Stimulated activated CD4-positive, alpha-beta T cell treated with anti-CD3 and anti-CD28 coated beads, TNF-alpha, amount 100 ng/mL, for 48 hours (primary cell): Measurements from ENCODE around the gene G6PC1.
"Not testable (repeated sequence)": the region's sequence is repeated elsewhere in the genome, so short reads cannot be mapped to it uniquely, and the experiment has no call there.

Experiments used
- DNase-seq, 3 donors: peaks; one replicate each; pipeline ENCODE4 v3.0.0-alpha.2; 2020; ENCODE audit warnings: low read depth in 3 of 3

Gene G6PC1

DNA sequence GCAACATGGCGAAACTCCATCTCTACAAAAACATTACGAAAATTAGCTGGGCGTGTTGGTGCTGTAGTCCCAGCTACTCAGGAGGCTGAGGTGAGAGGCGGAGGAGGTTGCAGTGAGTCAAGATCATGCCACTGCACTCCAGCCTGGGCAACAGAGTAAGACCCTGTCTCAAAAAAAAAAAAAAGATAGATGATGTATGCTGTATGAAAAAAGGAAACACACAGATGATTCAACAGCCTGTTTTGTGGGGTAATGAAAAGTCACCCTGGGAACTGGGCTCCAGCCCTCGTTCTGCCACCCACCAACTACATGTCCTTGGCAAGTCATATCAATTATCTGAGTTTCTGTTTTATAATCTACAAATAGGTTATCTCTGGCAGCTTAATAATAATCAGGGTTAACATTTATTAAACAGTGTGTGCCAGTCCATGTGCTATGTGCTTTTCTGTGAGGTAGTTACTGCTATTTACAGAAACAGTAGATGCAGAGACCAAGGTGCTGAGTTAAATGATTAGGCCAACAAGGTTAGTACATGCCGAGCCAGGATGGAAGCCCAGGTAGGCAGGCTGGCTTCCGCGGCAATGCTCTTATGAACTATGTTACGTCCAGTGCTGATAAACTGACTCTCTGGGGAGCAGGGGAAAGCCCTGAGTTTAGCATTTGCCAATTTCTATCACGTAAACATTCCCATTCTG lies 1.1 kb downstream of the G6PC1 start:
- no peak for DNase-seq

DNA sequence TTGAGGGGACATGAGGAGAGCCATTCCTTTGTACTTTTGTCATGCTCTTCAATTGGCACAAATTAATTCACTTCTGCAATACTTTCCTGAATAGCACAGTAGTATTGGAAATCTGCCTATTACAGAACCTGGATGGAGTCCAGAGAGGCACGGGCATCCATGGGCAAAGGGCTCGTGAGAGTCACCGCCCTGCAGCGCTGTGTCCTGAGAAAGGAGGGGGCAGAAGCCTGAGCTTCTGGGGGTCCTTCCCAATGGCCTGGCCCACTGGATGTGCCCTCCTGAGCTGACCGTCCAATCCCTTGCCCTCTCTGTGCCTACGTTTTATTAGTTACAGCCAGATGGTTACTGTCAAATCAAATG lies 3.5 kb downstream of the G6PC1 start:
- no peak for DNase-seq

DNA sequence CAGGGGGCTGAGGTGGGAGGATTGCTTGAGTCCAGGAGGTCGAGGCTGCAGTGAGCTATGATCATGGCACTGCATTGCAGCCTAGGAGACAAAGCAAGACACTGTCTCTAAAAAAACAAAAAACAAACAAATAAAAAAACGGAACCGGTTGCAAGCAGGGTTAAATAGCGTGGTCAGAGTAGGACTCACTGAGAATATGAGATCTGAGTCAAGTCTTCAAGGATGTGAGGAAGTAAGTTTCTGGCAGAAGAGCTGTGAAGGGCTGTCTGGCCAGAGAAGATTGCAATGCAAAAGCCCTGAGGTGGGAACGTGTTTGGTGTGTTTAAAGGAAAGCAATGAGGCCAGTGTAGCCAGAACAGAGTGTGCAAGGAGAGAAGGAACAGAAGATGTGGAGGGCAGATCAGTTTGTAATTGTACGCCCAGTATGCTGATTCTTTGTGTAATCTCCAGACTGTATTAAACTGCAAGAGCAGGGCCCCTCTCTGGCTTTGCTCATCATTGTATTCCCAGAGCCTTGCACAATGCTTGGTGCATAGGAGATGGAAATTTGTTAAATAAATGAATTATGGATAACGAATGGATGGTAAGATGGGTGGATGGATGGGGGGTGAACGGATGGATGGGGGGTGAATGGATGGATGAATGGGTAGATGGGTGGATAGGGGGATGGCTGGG lies 6.3 kb downstream of the G6PC1 start:
- DNase-seq = no peak

DNA sequence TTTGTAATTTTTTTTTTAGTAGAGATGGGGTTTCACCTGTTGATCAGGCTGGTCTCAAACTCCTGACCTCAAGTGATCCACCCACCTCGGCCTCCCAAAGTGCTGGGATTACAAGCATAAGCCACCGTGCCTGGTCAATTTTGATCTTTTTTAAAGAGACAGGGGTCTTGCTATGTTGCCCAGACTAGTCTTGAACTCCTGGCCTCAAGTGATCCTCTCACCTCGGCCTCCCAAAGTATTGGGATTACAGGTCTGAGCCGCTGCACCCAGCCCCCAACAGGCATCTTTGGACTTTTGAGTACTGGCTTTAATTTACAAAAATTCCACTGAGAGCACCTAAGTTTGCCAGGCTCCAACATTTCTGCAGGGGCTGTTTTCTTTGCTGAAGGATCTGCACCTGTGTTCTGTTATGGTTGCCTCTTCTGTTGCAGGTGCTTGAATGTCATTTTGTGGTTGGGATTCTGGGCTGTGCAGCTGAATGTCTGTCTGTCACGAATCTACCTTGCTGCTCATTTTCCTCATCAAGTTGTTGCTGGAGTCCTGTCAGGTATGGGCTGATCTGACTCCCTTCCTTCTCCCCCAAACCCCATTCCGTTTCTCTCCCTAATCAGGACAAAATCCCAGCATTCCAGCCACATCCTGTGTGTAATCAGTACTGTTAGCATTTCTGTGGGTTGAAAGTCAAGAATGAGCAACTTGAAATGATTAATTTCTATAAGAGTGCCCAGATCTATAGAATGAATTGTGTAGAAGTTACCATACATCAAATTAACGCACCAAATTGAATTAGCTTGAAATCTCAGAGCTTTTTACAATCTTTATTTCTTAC lies 8.5 kb downstream of the G6PC1 start:
- DNase-seq = no peak

DNA sequence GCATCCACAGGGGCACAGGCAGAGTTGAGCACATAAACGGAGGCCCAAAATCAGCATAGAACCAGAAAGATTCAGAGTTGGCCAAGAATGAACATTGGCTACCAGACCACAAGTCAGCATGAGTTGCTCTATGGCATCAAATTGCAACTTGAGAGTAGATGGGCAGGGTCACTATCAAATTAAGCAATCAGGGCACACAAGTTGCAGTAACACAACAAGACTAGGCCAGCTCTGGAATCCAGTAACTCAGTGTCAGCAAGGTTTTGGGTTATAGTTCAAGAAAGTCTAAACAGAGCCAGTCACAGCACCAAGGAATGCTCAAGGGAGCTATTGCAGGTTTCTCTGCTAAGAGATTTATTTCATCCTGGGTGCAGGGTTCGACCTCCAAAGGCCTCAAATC lies 12.9 kb downstream of the G6PC1 start:
- DNase-seq = no peak

DNA sequence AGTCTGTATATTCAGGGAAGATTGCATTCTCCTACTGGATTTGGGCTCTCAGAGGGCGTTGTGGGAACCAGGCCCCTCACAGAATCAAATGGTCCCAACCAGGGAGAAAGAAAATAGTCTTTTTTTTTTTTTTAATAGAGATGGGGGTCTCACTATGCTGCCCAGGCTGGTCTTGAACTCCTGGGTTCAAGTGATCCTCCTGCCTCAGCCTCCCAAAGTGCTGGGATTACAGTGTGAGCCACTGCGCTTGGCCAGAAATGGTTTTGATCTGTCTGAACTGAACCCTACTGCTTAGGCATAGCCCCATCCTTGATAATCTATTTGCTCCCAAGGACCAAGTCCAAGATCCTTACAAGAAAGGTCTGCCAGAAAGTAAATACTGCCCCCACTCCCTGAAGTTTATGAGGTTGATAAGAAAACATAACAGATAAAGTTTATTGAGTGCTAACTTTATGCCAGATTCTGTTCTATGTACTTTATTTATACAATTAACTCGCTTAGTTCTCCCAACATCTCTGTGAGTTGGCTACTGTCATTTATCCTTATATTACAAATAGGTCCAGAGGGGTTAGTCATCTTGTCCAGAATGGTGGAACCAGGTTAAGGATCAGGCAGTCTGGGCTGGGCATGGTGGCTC lies 13.5 kb downstream of the G6PC1 start:
- DNase-seq = no peak

DNA sequence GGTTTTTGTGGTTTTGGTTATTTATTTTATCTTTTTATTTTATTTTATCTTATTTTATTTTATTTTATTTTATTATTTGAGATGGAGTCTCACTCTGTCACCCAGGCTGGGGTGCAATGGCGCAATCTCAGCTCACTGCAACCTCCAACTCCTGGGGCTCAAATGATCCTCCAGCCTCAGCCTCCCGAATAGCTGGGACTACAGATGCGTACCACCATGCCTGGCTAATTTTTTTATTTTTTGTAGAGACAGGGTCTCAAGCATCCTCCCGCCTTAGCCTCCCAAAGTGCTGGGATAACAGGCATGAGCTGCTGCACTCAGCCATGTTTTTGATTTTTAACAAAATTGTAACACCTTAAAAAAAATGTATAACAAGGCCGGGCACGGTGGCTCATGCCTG lies 14.7 kb downstream of the G6PC1 start:
- not testable (repeated sequence) for DNase-seq

DNA sequence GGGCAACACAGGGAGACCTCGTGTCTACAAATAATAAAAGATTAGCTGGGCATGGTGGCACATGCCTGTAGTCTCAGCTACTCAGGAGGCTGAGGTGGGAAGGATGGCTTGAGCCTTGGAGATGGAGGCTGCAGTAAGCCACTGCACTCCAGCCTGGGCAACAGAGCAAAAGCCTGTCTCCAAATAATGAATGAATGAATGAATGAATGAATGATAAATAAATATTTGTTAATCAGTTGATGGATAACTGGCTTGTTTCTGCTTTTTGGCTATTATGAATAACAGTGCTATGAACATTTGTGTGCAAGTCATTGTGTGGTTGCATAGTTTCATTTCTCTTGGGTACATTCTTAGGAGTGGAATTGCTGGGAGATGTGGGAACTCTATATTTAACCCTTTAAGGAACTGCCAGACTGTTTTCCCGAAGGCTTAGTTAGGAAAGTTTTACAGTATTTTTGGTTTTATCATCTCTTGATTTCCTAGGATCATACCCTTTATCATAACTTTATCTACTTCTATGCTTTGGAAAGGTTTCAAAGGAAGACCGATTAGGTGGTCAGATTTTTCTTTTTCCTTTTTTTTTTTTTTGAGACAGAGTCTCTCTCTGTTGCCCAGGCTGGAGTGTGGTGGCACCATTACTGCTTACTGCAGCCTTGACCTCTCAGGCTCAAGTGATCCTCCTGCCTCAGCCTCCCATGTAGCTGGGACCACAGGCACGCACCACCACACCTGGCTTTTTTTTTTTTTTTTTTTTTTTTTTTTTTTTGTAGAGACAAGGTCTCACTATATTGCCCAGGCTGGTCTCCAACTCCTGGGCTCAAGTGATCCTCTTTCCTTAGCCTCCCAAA lies 16.0 kb downstream of the G6PC1 start:
- DNase-seq = not testable (repeated sequence)

DNA sequence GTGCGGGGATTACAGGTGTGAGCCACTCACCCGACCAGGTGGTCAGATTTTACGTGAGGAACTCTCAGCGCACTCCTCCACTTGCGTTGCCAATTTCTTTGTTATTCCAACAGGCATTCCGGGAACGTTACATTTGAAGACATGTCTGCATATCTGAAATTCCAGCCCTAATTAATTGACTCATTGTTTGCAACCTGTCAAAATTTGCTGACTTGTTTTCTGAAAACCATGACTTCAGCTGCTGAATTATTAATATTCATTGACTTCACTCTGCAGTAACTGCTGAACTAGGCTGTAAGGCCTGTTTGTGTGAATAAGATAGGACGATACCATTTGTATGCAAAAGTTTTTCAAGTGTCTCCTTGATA lies 16.6 kb downstream of the G6PC1 start:
- no peak for DNase-seq

DNA sequence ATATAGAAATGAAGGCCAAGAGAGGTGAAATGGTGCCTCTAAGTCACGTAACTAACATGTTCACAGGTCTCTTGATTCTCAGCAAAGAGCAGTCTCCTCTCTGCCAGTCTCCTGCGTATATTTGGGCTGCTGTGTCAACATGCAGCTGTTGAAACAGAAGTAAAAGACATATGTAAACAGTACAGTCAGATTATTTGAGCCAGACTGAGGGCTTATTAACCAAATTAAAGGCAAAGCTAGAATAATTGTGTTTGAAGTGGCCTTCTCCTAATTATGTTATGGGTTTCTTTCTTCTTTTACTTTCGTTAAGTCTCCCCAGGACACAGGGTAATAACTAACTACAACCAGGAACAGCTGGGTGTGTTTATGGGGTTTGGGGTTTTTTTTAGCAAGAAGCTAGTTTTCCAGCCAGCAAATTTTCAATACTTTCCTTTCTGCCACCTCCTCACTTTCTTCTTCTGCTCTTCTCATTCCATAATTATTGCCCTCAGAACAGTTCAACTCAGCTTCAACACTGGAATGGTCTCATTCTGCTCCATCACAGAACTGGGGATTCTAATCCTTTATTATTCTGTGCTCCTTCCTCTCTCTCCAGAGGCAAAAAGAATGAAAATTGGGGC lies 18.4 kb downstream of the G6PC1 start:
- no peak for DNase-seq

DNA sequence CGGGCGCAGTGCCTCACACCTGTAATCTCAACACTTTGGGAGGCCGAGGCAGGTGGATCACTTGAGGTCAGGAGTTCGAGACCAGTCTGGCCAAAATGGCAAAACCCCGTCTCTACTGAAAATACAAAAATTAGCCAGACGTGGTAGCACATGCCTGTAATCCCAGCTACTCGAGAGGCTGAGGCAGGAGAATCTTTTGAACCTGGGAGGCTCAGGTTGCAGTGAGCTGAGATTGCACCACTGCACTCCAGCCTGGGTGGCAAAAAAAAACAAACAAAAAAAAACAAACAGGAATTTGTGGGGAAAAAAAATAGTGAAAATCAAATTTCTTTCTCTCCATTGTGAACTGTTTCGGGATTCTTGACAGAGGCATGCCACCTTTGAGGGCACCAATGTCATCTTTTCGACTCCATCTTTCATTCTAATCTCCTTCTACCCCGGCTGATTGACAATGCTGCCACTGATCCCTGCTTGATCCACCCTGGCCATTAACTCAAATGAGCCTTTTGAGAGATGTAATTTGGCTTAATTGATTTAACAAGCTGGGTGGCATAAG lies 19.0 kb downstream of the G6PC1 start:
- DNase-seq = not testable (repeated sequence)

DNA sequence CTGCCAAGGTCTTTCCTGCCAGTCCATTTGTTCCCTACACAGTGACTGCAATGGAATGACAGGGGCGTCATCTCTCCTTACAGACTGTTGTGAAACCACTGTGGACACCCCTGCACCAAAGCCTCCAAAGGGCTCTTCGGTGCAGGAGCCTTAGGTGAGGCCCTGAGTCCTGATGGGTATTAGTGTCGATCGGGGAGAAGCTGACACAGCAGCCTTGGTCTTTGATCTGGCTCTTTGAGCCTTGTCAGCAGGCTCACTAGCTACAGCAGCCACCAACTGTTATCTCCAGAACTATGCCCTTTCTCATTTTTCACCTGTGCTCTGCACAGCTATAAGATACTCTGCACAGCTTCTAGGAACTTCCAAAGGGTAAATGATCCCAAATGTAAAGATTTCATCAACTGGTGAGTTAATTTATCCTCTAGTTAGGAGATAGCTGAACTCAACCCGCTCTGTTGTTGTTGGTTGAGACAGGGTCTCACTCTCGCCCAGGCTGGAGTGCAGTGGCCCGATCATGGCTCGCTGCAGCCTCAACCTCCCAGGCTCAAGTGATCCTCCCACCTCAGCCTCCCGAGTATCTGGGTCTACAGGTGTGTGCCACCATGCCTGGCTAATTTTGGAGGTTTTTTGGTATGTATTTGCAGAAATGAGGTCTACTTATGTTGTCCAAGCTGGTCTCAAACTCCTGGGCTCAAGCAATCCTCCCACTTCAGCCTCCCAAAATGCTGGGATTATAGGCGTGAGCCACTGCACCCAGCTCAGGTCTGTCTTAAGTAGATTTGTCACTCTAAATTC lies 19.7 kb downstream of the G6PC1 start:
- DNase-seq = no peak

DNA sequence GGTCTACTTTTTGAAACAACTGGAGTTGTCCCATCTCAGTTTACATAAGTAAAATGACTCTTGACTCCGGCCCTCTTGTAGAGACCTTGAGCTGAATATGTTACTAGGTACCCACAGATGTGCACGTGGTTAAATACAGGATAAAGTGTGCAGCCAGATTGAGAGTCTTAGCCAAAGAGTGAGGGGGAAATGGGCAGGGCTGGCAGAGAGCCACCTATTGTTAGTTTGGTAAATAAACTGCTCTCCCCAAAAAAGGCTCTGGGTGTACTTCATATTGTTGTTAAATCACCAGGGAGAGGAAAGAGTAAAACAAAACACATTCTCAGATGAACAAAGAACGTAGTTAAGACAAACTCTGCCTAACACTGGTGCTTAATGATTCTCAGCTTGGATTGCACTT lies 20.3 kb downstream of the G6PC1 start:
- no peak for DNase-seq

DNA sequence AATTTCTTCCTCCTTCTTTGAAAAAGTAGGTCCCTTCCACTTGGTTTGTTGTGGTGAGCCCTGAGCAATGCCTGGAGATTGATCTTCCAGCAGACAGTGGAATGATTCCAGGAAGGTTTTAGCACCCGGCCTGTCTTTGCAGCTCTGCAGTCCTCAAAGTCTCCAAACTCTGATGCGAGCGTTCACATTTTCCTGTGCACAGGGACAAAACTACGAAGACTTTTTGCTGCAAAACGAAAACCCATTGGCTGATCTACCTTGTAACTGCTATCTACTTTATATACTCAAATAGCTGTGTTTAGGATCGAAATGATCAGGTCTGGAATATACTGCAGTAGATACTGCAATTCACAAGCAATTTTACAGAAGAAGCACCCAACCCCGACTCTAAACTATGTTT lies 21.7 kb downstream of the G6PC1 start:
- DNase-seq = no peak

DNA sequence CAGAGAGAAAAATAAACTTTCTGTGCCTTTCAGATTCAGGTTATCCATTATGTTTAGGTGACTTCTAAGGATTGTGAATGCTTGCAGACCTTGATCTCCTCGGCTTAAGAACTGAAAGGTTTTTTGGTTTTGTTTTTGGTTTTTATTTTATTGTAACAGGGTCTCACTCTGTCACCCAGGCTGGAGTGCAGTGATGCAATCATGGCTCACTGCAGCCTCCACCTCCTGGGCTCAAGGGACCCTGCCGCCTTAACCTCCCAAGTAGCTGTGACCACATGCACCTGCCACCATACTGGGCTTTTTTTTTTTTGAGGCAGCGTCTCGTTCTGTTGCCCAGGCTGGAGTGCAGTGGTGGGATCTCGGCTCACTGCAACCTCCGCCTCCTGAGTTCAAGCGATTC lies 22.9 kb downstream of the G6PC1 start:
- DNase-seq = not testable (repeated sequence)

DNA sequence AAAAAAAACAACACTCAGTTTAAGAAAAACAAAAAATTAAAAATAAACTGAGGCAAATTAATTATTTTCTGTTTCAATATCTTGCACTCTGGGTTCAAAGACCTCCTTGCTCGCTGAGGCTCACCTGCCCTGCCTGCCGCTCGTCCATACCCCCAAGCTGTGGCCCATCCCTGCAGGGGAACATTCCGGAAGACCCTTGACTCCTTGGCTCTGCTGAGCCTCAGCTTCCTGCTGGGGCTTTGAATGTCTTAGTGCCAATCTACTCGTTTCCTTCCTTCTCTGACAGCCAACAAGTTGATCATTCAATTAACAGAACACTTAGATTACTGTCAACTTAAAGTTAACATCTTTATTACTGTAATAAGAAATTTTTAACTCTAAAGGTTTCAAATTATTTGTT lies 24.3 kb downstream of the G6PC1 start:
- no peak for DNase-seq

DNA sequence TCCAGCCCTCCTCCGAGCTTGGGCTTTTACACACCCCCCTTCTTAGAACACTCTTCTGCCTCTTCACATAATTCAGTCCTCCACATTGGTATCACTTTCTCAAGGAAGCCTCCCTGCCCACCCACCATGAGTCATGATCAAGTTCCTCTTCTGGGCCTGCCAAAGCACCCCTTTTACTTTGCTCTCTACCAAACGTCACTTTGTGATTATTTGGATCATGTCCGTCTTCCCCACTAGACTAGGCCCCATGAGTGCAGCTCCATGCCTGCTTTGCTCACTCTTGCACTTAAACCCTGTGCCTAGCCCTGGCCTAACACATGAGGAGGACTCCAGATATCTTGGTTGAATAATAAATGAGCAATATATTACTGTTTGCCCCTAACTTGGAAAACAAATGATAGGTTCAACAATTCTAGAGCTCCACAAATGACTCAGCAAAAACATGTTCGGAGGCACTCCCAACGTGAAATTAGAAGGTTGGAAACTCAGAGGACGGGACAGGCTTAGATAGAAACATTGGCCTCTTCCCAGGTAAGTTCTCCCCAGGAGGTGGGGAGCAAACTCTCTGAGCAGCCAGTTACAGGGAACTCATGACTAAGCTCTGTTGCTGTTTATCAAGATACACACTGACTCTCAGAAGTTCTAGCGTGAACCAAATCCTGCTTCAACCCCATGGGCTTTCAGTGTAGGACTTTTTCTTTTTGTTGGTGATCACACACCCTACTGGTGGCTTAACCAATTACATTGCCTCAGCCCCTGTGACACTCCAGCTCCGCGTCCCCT lies 28.3 kb downstream of the G6PC1 start:
- peak; percentile 7 to 29 (median 25) for DNase-seq

DNA sequence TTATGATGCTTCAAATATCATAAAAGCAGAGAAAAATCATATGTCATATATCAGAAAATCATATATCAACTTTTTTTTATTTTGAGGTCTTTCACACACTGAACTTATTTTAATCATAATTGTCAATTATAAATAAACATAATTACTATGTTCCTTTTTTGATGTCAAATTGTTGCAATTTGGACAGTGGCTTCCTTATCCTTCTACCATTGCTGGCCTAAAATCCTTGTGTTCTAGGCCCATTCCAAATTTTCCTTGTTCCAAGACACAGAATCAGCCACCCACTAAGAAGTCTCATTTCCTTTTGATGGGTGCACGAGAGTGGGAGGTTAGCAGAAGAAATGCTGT lies 28.9 kb downstream of the G6PC1 start:
- DNase-seq = no peak
